H1 (cell line): Measurements from ENCODE around the gene OR51G1. TPM values are rescaled to one million over a fixed set of nuclear protein-coding genes. Genes with fewer than 3 reads are reported as not detected.
A peak's percentile ranks its signal among the peaks of the same experiment; 100 is the strongest.

ENCODE experiments used
- CTCF ChIA-PET: fragments of 300-600 bp; sonication (Branson Sonifier 250); formaldehyde crosslinking; loops from one replicate; lab custom pipeline; 2021; ENCODE audit not compliant: partially characterized antibody; lab: Charles Lee
- POLR2A ChIA-PET: fragments of 300-600 bp; sonication (Branson Sonifier 250); formaldehyde crosslinking; loops from one replicate; lab custom pipeline; 2021; ENCODE audit warnings: inconsistent platforms; ENCODE audit not compliant: partially characterized antibody; lab: Charles Lee
- DNase-seq, 2 experiments: peaks; one replicate each; pipeline versions ENCODE4 v3.0.0 to v3.0.0-alpha.2; 2010 to 2022; ENCODE audit warnings: low spot score in 2 of 2, low read depth in 1 of 2, mixed read lengths in 1 of 2
- FAIRE-seq: peaks from 2 replicates; lab custom pipeline; 2011; peaks lifted over from hg19 to GRCh38; lab: Jason Lieb, UNC
- H2AFZ ChIP-seq: 2 replicates; pipeline ENCODE4 v1.8.1; 2012; ENCODE audit warnings: low read length, inconsistent platforms
- H2AK5ac ChIP-seq: 2 replicates; pipeline ENCODE4 v1.6.1; 2013; ENCODE audit warnings: low read depth, low read length
- H2BK120ac ChIP-seq: replicated peaks from 2 replicates; pipeline ENCODE3; 2013; ENCODE audit warnings: low read depth, low read length, inconsistent platforms
- H2BK12ac ChIP-seq: 2 replicates; pipeline ENCODE4 v1.6.1; 2013; ENCODE audit warnings: low read depth, low read length
- H2BK15ac ChIP-seq: 2 replicates; pipeline ENCODE4 v1.6.1; 2013; ENCODE audit warnings: low read length
- H2BK20ac ChIP-seq: 2 replicates; pipeline ENCODE4 v1.6.1; 2013; ENCODE audit warnings: low read length
- H2BK5ac ChIP-seq: 2 replicates; pipeline ENCODE4 v1.6.1; 2013; ENCODE audit warnings: low read depth, low read length
- H3K14ac ChIP-seq: 2 replicates; pipeline ENCODE4 v1.6.1; 2013; ENCODE audit warnings: inconsistent platforms; ENCODE audit not compliant: insufficient read length
- H3K18ac ChIP-seq: 2 replicates; pipeline ENCODE4 v1.6.1; 2013; ENCODE audit warnings: low read length; ENCODE audit errors: extremely low read depth
- H3K23ac ChIP-seq: 2 replicates; pipeline ENCODE4 v1.6.1; 2013; ENCODE audit warnings: inconsistent platforms; ENCODE audit not compliant: insufficient read length
- H3K23me2 ChIP-seq: 2 replicates; pipeline ENCODE4 v1.6.1; 2013; ENCODE audit warnings: low read depth, low read length
- H3K27ac ChIP-seq: 2 replicates; pipeline ENCODE4 v1.6.1; 2011; ENCODE audit warnings: low read depth, low read length, inconsistent platforms
- H3K27me3 ChIP-seq, 4 experiments: replicated peaks in 1 of 4; 1 replicate in 1 of 4; 2 replicates in 3 of 4; pipeline versions ENCODE4 v1.6.1 to v1.8.1; 2011 to 2013; ENCODE audit warnings: low read length in 3 of 4, mild to moderate bottlenecking in 3 of 4, inconsistent platforms in 2 of 4, mixed read lengths in 2 of 4, moderate library complexity in 1 of 4; ENCODE audit not compliant: control insufficient read depth in 3 of 4, insufficient read depth in 3 of 4; ENCODE audit errors: extremely low read depth in 1 of 4
- H3K36me3 ChIP-seq, 4 experiments: 2 replicates each; pipeline versions ENCODE4 v1.6.1 to v1.8.1; 2011 to 2013; ENCODE audit warnings: mild to moderate bottlenecking in 4 of 4, low read length in 3 of 4, moderate library complexity in 2 of 4, control low read depth in 1 of 4, inconsistent platforms in 1 of 4; ENCODE audit not compliant: insufficient read depth in 4 of 4, control insufficient read depth in 2 of 4
- H3K4ac ChIP-seq: replicated peaks from 2 replicates; pipeline ENCODE3; 2013; ENCODE audit warnings: low read length, low read depth, mixed read lengths, inconsistent platforms; ENCODE audit not compliant: insufficient read length
- H3K4me1 ChIP-seq, 4 experiments: replicated peaks in 1 of 4; 1 replicate in 1 of 4; 2 replicates in 3 of 4; pipeline versions ENCODE4 v1.6.1 to v1.8.1; 2011 to 2013; ENCODE audit warnings: low read length in 3 of 4, inconsistent platforms in 2 of 4, mixed read lengths in 1 of 4; ENCODE audit not compliant: insufficient read depth in 4 of 4, control insufficient read depth in 3 of 4
- H3K4me2 ChIP-seq, 2 experiments: 2 replicates each; pipeline versions ENCODE4 v1.6.1 to v1.8.1; 2011 to 2013; ENCODE audit warnings: low read depth in 2 of 2, low read length in 2 of 2, control low read depth in 1 of 2, inconsistent platforms in 1 of 2, mild to moderate bottlenecking in 1 of 2; ENCODE audit not compliant: insufficient read depth in 1 of 2
- H3K4me3 ChIP-seq, 4 experiments: fragments of 200-600, 300-600 bp in 1 of 4; sonication (generic), shearing (Covaris generic), sonication (Bioruptor Twin) in 1 of 4; 2 replicates each; pipeline versions ENCODE4 v1.5.1 to v1.8.1; 2011 to 2016; ENCODE audit warnings: low read length in 4 of 4, low read depth in 3 of 4, control low read depth in 2 of 4, inconsistent platforms in 2 of 4, mild to moderate bottlenecking in 2 of 4, mixed read lengths in 1 of 4, moderate library complexity in 1 of 4; ENCODE audit not compliant: insufficient read depth in 2 of 4; ENCODE audit errors: extremely low read depth in 1 of 4
- H3K56ac ChIP-seq: replicated peaks from 2 replicates; pipeline ENCODE3; 2013; ENCODE audit warnings: low read depth, mild to moderate bottlenecking, mixed read lengths, low read length, inconsistent platforms; ENCODE audit not compliant: insufficient read length
- H3K79me1 ChIP-seq: 2 replicates; pipeline ENCODE4 v1.6.1; 2013; ENCODE audit warnings: low read depth, low read length, control low read depth
- H3K79me2 ChIP-seq, 2 experiments: 2 replicates each; pipeline versions ENCODE4 v1.6.1 to v1.8.1; 2012 to 2013; ENCODE audit warnings: low read length in 2 of 2, mild to moderate bottlenecking in 2 of 2, inconsistent platforms in 1 of 2; ENCODE audit not compliant: insufficient read depth in 2 of 2, control insufficient read depth in 1 of 2
- H3K9ac ChIP-seq, 4 experiments: replicated peaks in 1 of 4; 1 replicate in 1 of 4; 2 replicates in 3 of 4; pipeline versions ENCODE4 v1.6.1 to v1.8.1; 2011 to 2013; ENCODE audit warnings: low read depth in 3 of 4, low read length in 3 of 4, control low read depth in 2 of 4, mild to moderate bottlenecking in 2 of 4, moderate library complexity in 2 of 4, inconsistent platforms in 1 of 4; ENCODE audit errors: extremely low read depth in 1 of 4
- H3K9me3 ChIP-seq, 2 experiments: 2 replicates each; pipeline versions ENCODE4 v1.6.1 to v1.8.1; 2012 to 2013; ENCODE audit warnings: mild to moderate bottlenecking in 2 of 2, moderate library complexity in 2 of 2, control low read depth in 1 of 2, inconsistent platforms in 1 of 2, low read depth in 1 of 2, low read length in 1 of 2, mixed read lengths in 1 of 2; ENCODE audit not compliant: insufficient read depth in 2 of 2
- H4K20me1 ChIP-seq, 2 experiments: replicated peaks in 1 of 2; 2 replicates each; pipeline versions ENCODE3 to v1.8.1; 2011 to 2013; ENCODE audit warnings: inconsistent platforms in 2 of 2, low read length in 2 of 2, mild to moderate bottlenecking in 1 of 2; ENCODE audit not compliant: insufficient read depth in 2 of 2, control insufficient read depth in 1 of 2
- H4K5ac ChIP-seq: 2 replicates; pipeline ENCODE4 v1.6.1; 2013; ENCODE audit warnings: low read length, low read depth, mixed read lengths, inconsistent platforms; ENCODE audit not compliant: insufficient read length
- H4K8ac ChIP-seq: 2 replicates; pipeline ENCODE4 v1.8.0; 2013; ENCODE audit warnings: mild to moderate bottlenecking, moderate library complexity, low read length, inconsistent platforms; ENCODE audit not compliant: insufficient read depth; ENCODE audit errors: extremely low read depth
- H4K91ac ChIP-seq: replicated peaks from 2 replicates; pipeline ENCODE3; 2013; ENCODE audit warnings: low read length, mixed read lengths, inconsistent platforms; ENCODE audit not compliant: insufficient read length
- CEBPB ChIP-seq: IDR thresholded peaks from 2 replicates; pipeline ENCODE4 v1.6.1; 2012; ENCODE audit warnings: low read depth, low read length
- SRF ChIP-seq: IDR thresholded peaks from 2 replicates; pipeline ENCODE4 v1.6.1; 2011; ENCODE audit warnings: mild to moderate bottlenecking, low read depth, low read length, moderate library complexity
- WGBS, 2 experiments: shearing (Covaris generic) in 1 of 2; methylation state at CpG; one replicate each; pipeline versions ENCODE4 v1.1.6 to v1.1.7; 2013 to 2015; ENCODE audit warnings: low lambda C conversion rate in 2 of 2, mixed read lengths in 2 of 2, inconsistent platforms in 1 of 2, low coverage in 1 of 2, missing lambda C conversion rate in 1 of 2; ENCODE audit not compliant: insufficient replicate concordance in 2 of 2, insufficient coverage in 1 of 2, insufficient read length in 1 of 2; ENCODE audit errors: extremely low coverage in 1 of 2, missing lambda C conversion rate in 1 of 2; 5-methylcytosine and 5-hydroxymethylcytosine counted together
- polyA plus RNA-seq, 7 experiments: library from polyadenylated mRNA; depleted of rRNA in 3 of 7; stranded (reverse) in 5 of 7; unstranded in 2 of 7; fragments of >200 nt in 5 of 7; fragments of 200-250 nt in 2 of 7; gene quantifications; 1 replicate in 5 of 7; 2 replicates in 1 of 7; 4 replicates in 1 of 7; pipeline versions ENCODE4 v1.2.1 to v1.2.3, GENCODE V29; 2011 to 2013; ENCODE audit warnings: missing spikeins in 2 of 7, mixed read lengths in 2 of 7
- total RNA-seq: library from RNA; stranded (reverse); fragmentation: NEBNext Ultra II Directional; extraction: Animal tissue kit (Norgen Biotek cat#: 25700); gene quantifications from 2 replicates; pipeline ENCODE4 v1.2.1, GENCODE V29; 2021
- TF ChIP-seq, protein P1 (sequence below): IDR thresholded peaks from 2 replicates; pipeline ENCODE4 v1.6.1; 2012; ENCODE audit warnings: low read length, inconsistent platforms

OR51G1 gene
- total and polyA plus RNA-seq, 2 of the 8 experiments (the other 6 are each of a cell fraction or from before 2014, with no cell fraction given) = not detected

GRCh38 chr11:4890279-4890678 lies 33.9 kb downstream of the OR51G1 start:
- H3K4me3 ChIP-seq = no peak overlapping the region
- H3K4me1 ChIP-seq = no peaks in the 10 kb centered on the region
- no peak overlapping the region for H3K18ac ChIP-seq
- H3K4ac ChIP-seq = no peak overlapping the region
- H3K9me3 ChIP-seq = no peaks in the 10 kb centered on the region
- TF ChIP-seq CEBPB = peak; percentile 72
- peak; percentile 80 for TF ChIP-seq SRF
- TF ChIP-seq, protein P1, sequence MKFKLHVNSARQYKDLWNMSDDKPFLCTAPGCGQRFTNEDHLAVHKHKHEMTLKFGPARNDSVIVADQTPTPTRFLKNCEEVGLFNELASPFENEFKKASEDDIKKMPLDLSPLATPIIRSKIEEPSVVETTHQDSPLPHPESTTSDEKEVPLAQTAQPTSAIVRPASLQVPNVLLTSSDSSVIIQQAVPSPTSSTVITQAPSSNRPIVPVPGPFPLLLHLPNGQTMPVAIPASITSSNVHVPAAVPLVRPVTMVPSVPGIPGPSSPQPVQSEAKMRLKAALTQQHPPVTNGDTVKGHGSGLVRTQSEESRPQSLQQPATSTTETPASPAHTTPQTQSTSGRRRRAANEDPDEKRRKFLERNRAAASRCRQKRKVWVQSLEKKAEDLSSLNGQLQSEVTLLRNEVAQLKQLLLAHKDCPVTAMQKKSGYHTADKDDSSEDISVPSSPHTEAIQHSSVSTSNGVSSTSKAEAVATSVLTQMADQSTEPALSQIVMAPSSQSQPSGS = no peak
- 91% methylated on average over 2 of the region's 2 CpGs; no CpG with 5 or more reads in 1 of the 2 experiments for WGBS, 2 experiments
- DNase-seq (no peak), FAIRE-seq (no peak)
- H3K9ac ChIP-seq = no peak overlapping the region
- no peak overlapping the region for H3K23ac ChIP-seq
- no peak overlapping the region for H3K4me2 ChIP-seq
- H4K5ac ChIP-seq = no peak overlapping the region
- CTCF ChIA-PET = no interaction called here
- H3K56ac ChIP-seq = no peak overlapping the region
- H3K79me2 ChIP-seq = no peaks in the 10 kb centered on the region
- no peak overlapping the region for H2BK12ac ChIP-seq
- no peak overlapping the region for H4K8ac ChIP-seq
- no peak overlapping the region for H2BK15ac ChIP-seq
- no peak overlapping the region for H4K91ac ChIP-seq
- no peak overlapping the region for H3K27ac ChIP-seq
- no peak overlapping the region for H2AK5ac ChIP-seq
- H2AFZ ChIP-seq = no peak overlapping the region
- POLR2A ChIA-PET = no interaction called here
- no peak overlapping the region for H2BK5ac ChIP-seq
- H3K27me3 ChIP-seq = no peaks in the 10 kb centered on the region
- no peaks in the 10 kb centered on the region for H4K20me1 ChIP-seq
- H3K79me1 ChIP-seq = no peaks in the 10 kb centered on the region
- no peak overlapping the region for H3K14ac ChIP-seq
- H2BK120ac ChIP-seq = no peak overlapping the region
- H3K23me2 ChIP-seq = no peaks in the 10 kb centered on the region
- no peak overlapping the region for H2BK20ac ChIP-seq
- H3K36me3 ChIP-seq = no peaks in the 10 kb centered on the region
